SK-N-SH treated with all-trans-retinoic acid at 6 μM for 48 hours (cell line): Measurements from ENCODE around the gene PRDX6.
A peak's percentile ranks its signal among the peaks of the same experiment; 100 is the strongest.

Experiments used
- ATAC-seq: fragments of 200-7000 bp; cut with Tn5 transposase; 3 replicates; pipeline ENCODE4 v1.9.1; 2020; ENCODE audit warnings: mild to moderate bottlenecking, moderate library complexity
- ARNTL ChIP-seq: fragments of 450-650 bp; formaldehyde crosslinking; IDR thresholded peaks from 2 replicates; pipeline ENCODE4 v1.5.0; 2020; ENCODE audit warnings: low read depth, mild to moderate bottlenecking, moderate library complexity, borderline replicate concordance
- BACH2 ChIP-seq: fragments of 250-450 bp; sonication (Bioruptor Pico); IDR thresholded peaks from 2 replicates; pipeline ENCODE4 v1.9.0; 2021; ENCODE audit warnings: mild to moderate bottlenecking, borderline replicate concordance
- CREB5 ChIP-seq: fragments of 250-450 bp; sonication (Bioruptor Pico); IDR thresholded peaks from 2 replicates; pipeline ENCODE4 v1.5.1; 2020; ENCODE audit warnings: low read depth, mild to moderate bottlenecking, moderate library complexity
- CSRNP3 ChIP-seq: fragments of 250-450 bp; sonication (Bioruptor Pico); IDR thresholded peaks from 2 replicates; pipeline ENCODE4 v1.5.1; 2021; ENCODE audit warnings: mild to moderate bottlenecking, moderate library complexity
- GLIS3 ChIP-seq: fragments of 250-450 bp; sonication (Bioruptor Pico); IDR thresholded peaks from 2 replicates; pipeline ENCODE4 v1.5.0; 2020; ENCODE audit warnings: mild to moderate bottlenecking, moderate library complexity
- ISL1 ChIP-seq: fragments of 250-450 bp; sonication (Bioruptor Pico); IDR thresholded peaks from 2 replicates; pipeline ENCODE4 v2.1.2; 2022; ENCODE audit warnings: mild to moderate bottlenecking, moderate library complexity
- POU6F1 ChIP-seq: fragments of 250-450 bp; sonication (Bioruptor Pico); IDR thresholded peaks from 2 replicates; pipeline ENCODE4 v1.8.0; 2021; ENCODE audit warnings: low read depth, mild to moderate bottlenecking, moderate library complexity, borderline replicate concordance
- PPARA ChIP-seq: fragments of 250-450 bp; sonication (Bioruptor Pico); IDR thresholded peaks from 2 replicates; pipeline ENCODE4 v1.5.0; 2020; ENCODE audit warnings: mild to moderate bottlenecking, borderline replicate concordance
- RARB ChIP-seq: fragments of 250-450 bp; sonication (Bioruptor Pico); IDR thresholded peaks from 2 replicates; pipeline ENCODE4 v1.8.0; 2021; ENCODE audit warnings: mild to moderate bottlenecking, moderate library complexity
- SNAI2 ChIP-seq: fragments of 250-450 bp; sonication (Bioruptor Pico); IDR thresholded peaks from 2 replicates; pipeline ENCODE4 v1.5.0; 2020; ENCODE audit warnings: mild to moderate bottlenecking, moderate library complexity
- TCF4 ChIP-seq: fragments of 250-450 bp; sonication (Bioruptor Pico); IDR thresholded peaks from 2 replicates; pipeline ENCODE4 v1.8.0; 2021; ENCODE audit warnings: mild to moderate bottlenecking, moderate library complexity, borderline replicate concordance
- TOX ChIP-seq: fragments of 250-450 bp; sonication (Bioruptor Pico); IDR thresholded peaks from 2 replicates; pipeline ENCODE4 v1.8.0; 2021; ENCODE audit warnings: mild to moderate bottlenecking, moderate library complexity, borderline replicate concordance
- TSHZ2 ChIP-seq: fragments of 250-450 bp; sonication (Bioruptor Pico); IDR thresholded peaks from 2 replicates; pipeline ENCODE4 v1.5.0; 2020; ENCODE audit warnings: mild to moderate bottlenecking, moderate library complexity
- ZC3H10 ChIP-seq: fragments of 250-450 bp; sonication (Bioruptor Pico); IDR thresholded peaks from 2 replicates; pipeline ENCODE4 v1.5.1; 2021; ENCODE audit warnings: mild to moderate bottlenecking, moderate library complexity
- ZFP3 ChIP-seq: fragments of 250-450 bp; sonication (Bioruptor Pico); IDR thresholded peaks from 2 replicates; pipeline ENCODE4 v1.5.0; 2020; ENCODE audit warnings: mild to moderate bottlenecking, moderate library complexity
- ZFP30 ChIP-seq: fragments of 450-650 bp; formaldehyde crosslinking; IDR thresholded peaks from 2 replicates; pipeline ENCODE4 v1.5.0; 2022; ENCODE audit warnings: mild to moderate bottlenecking, moderate library complexity
- ZNF70 ChIP-seq: fragments of 450-650 bp; formaldehyde crosslinking; IDR thresholded peaks from 2 replicates; pipeline ENCODE4 v1.5.0; 2020; ENCODE audit warnings: mild to moderate bottlenecking, moderate library complexity
- ZNF8 ChIP-seq: fragments of 450-650 bp; formaldehyde crosslinking; IDR thresholded peaks from 2 replicates; pipeline ENCODE4 v1.5.0; 2020; ENCODE audit warnings: mild to moderate bottlenecking, moderate library complexity

The PRDX6 gene

GRCh38 chr1:173430677-173431303, 46.3 kb upstream of the PRDX6 start (continued):
- no peak for TF ChIP-seq TSHZ2

- ATAC-seq, result peak; percentile 88
- TF ChIP-seq TSHZ2 (no peak), CREB5 (no peak), CSRNP3 (CRISPR knock-in tag) (no peak), ZFP30 (CRISPR knock-in tag) (no peak), ZNF8 (no peak)
Observed at GRCh38 chr1:173431304-173432045, 45.7 kb upstream of the PRDX6 start.

GRCh38 chr1:173432331-173432730, 44.8 kb upstream of the PRDX6 start:
- no peak for ATAC-seq
- TF ChIP-seq GLIS3 (CRISPR knock-in tag), result no peak
- TF ChIP-seq TSHZ2, result no peak
- TF ChIP-seq ZC3H10 (CRISPR knock-in tag), result no peak
- no peak for TF ChIP-seq BACH2 (CRISPR knock-in tag)
- no peak for TF ChIP-seq TCF4 (CRISPR knock-in tag)
- TF ChIP-seq ISL1 (CRISPR knock-in tag), result no peak
- TF ChIP-seq SNAI2 (CRISPR knock-in tag), result no peak
- no peak for TF ChIP-seq ARNTL (CRISPR knock-in tag)
- TF ChIP-seq ZNF70 (CRISPR knock-in tag), result no peak
- TF ChIP-seq POU6F1 (CRISPR knock-in tag), result no peak
- TF ChIP-seq TOX (CRISPR knock-in tag), result no peak
- TF ChIP-seq RARB (CRISPR knock-in tag), result no peak
- TF ChIP-seq CSRNP3 (CRISPR knock-in tag), result no peak
- TF ChIP-seq CREB5, result no peak
- TF ChIP-seq PPARA (CRISPR knock-in tag), result no peak
- TF ChIP-seq ZFP30 (CRISPR knock-in tag), result no peak
- no peak for TF ChIP-seq ZFP3 (CRISPR knock-in tag)
- TF ChIP-seq ZNF8, result no peak
